GM12878 (cell line): Measurements from ENCODE around the gene CRYAB. TPM values are rescaled to one million over a fixed set of nuclear protein-coding genes. Genes with fewer than 3 reads are reported as not detected.
"Not testable (repeated sequence)": the region's sequence is repeated elsewhere in the genome, so short reads cannot be mapped to it uniquely, and the experiment has no call there.

ENCODE experiments used
- ATAC-seq: fragments of 200-7000 bp; cut with Tn5 transposase; 3 replicates; pipeline ENCODE4 v1.9.1; 2020; ENCODE audit warnings: mild to moderate bottlenecking, moderate library complexity
- BruUV-seq: library from RNA; stranded (reverse); fragments of 400-500 nt; replicated peaks from 2 replicates; lab custom pipeline; 2021; lab: Mats Ljungman, UMichigan
- CTCF ChIA-PET: fragments of 300-600 bp; sonication (Branson Sonifier 250); formaldehyde crosslinking; extraction: SDS; loops from one replicate; lab custom pipeline; 2021; ENCODE audit warnings: inconsistent platforms; lab: Yijun Ruan, JAX
- POLR2A ChIA-PET: fragments of 350-600 bp; formaldehyde crosslinking; extraction: SDS; loops from one replicate; lab custom pipeline; 2021; ENCODE audit warnings: inconsistent platforms; lab: Charles Lee
- RAD21 ChIA-PET: fragments of 300-600 bp; sonication (Branson Sonifier 250); formaldehyde crosslinking; loops from one replicate; lab custom pipeline; 2023; ENCODE audit warnings: antibody characterized with exemption; ENCODE audit not compliant: unreplicated experiment; lab: Charles Lee
- SMC1A ChIA-PET: fragments of 300-600 bp; sonication (Branson Sonifier 250); formaldehyde crosslinking; loops from one replicate; lab custom pipeline; 2023; ENCODE audit not compliant: unreplicated experiment, uncharacterized antibody; lab: Charles Lee
- DNase-seq: peaks from one replicate; pipeline ENCODE4 v3.0.0-alpha.2; 2011; ENCODE audit warnings: low read depth, low spot score
- FAIRE-seq: peaks from 3 replicates; lab custom pipeline; 2011; peaks lifted over from hg19 to GRCh38; lab: Jason Lieb, UNC
- H2AFZ ChIP-seq: 2 replicates; pipeline ENCODE4 v1.6.0; 2011; ENCODE audit warnings: low read depth, low read length, control low read depth; ENCODE audit not compliant: control insufficient read depth
- H3K27ac ChIP-seq: 2 replicates; pipeline ENCODE4 v1.5.1; 2011; ENCODE audit warnings: control low read depth; ENCODE audit not compliant: control insufficient read depth, insufficient read depth
- H3K27me3 ChIP-seq, 2 experiments: replicated peaks in 1 of 2; 2 replicates each; pipeline versions ENCODE4 v1.6.0 to v1.6.1; 2011; ENCODE audit warnings: low read length in 1 of 2; ENCODE audit not compliant: control insufficient read depth in 2 of 2, insufficient read depth in 2 of 2
- H3K36me3 ChIP-seq, 2 experiments: 2 replicates each; pipeline ENCODE4 v1.5.1; 2011; ENCODE audit warnings: low read length in 1 of 2; ENCODE audit not compliant: control insufficient read depth in 2 of 2, insufficient read depth in 2 of 2
- H3K4me1 ChIP-seq: 2 replicates; pipeline ENCODE4 v1.6.1; 2011; ENCODE audit warnings: mild to moderate bottlenecking, low read length, moderate library complexity, mixed read lengths; ENCODE audit not compliant: control insufficient read depth, insufficient read depth
- H3K4me2 ChIP-seq: 2 replicates; pipeline ENCODE4 v1.6.0; 2011; ENCODE audit warnings: control low read depth; ENCODE audit not compliant: control insufficient read depth, insufficient read depth
- H3K4me3 ChIP-seq: fragments of 200-600 bp; sonication (generic); 2 replicates; pipeline ENCODE4 v1.5.1; 2016
- H3K79me2 ChIP-seq: 2 replicates; pipeline ENCODE4 v1.6.0; 2011; ENCODE audit warnings: low read length; ENCODE audit not compliant: control insufficient read depth, insufficient read depth
- H3K9ac ChIP-seq: 2 replicates; pipeline ENCODE4 v1.8.0; 2011; ENCODE audit warnings: low read length, control low read depth, mixed read lengths; ENCODE audit not compliant: control insufficient read depth, insufficient read depth
- H3K9me3 ChIP-seq: replicated peaks from 3 replicates; pipeline ENCODE4 v1.5.1; 2011; ENCODE audit warnings: mild to moderate bottlenecking, low read length; ENCODE audit not compliant: control insufficient read depth, insufficient read depth
- H4K20me1 ChIP-seq: 2 replicates; pipeline ENCODE4 v1.6.0; 2011; ENCODE audit not compliant: control insufficient read depth, insufficient read depth
- EP300 ChIP-seq, 2 experiments: fragments of 150-350 bp in 1 of 2; IDR thresholded peaks; 2 replicates each; pipeline ENCODE4 v1.6.1; 2011 to 2012; ENCODE audit warnings: low read depth in 2 of 2, low read length in 2 of 2, borderline replicate concordance in 1 of 2, improper control_type of control experiment in 1 of 2, inconsistent platforms in 1 of 2; ENCODE audit not compliant: control insufficient read depth in 1 of 2
- HDAC2 ChIP-seq: fragments of 200-600 bp; sonication (generic); IDR thresholded peaks from 2 replicates; pipeline ENCODE4 v1.6.1; 2017
- HSF1 ChIP-seq: fragments of 150-350 bp; IDR thresholded peaks from 2 replicates; pipeline ENCODE4 v1.6.1; 2014; ENCODE audit warnings: mild to moderate bottlenecking, low read depth, low read length
- KDM1A ChIP-seq: fragments of 200-600 bp; sonication (generic); IDR thresholded peaks from 2 replicates; pipeline ENCODE4 v1.6.1; 2016; ENCODE audit warnings: borderline replicate concordance
- LARP7 ChIP-seq: fragments of 450-650 bp; IDR thresholded peaks from 2 replicates; pipeline ENCODE4 v1.6.1; 2017; ENCODE audit warnings: mild to moderate bottlenecking
- MYC ChIP-seq: IDR thresholded peaks from 2 replicates; pipeline ENCODE4 v1.6.1; 2011; ENCODE audit warnings: mild to moderate bottlenecking, low read length, moderate library complexity, inconsistent platforms; ENCODE audit not compliant: insufficient read depth, insufficient replicate concordance, insufficient read length, severe bottlenecking
- SMAD5 ChIP-seq: IDR thresholded peaks from 2 replicates; pipeline ENCODE4 v1.6.1; 2016; ENCODE audit warnings: antibody characterized with exemption, low read depth
- TAF1 ChIP-seq: IDR thresholded peaks from 2 replicates; pipeline ENCODE4 v1.6.1; 2011; ENCODE audit warnings: mild to moderate bottlenecking, low read depth, low read length, borderline replicate concordance
- ZBED1 ChIP-seq: IDR thresholded peaks from 2 replicates; pipeline ENCODE4 v1.6.1; 2016; ENCODE audit warnings: borderline replicate concordance
- ZBTB11 ChIP-seq: fragments of 450-650 bp; formaldehyde crosslinking; IDR thresholded peaks from 2 replicates; pipeline ENCODE4 v1.5.0; 2022; ENCODE audit warnings: mild to moderate bottlenecking, missing genetic modification characterization
- ZNF207 ChIP-seq: fragments of 450-650 bp; IDR thresholded peaks from 2 replicates; pipeline ENCODE4 v1.6.1; 2014; ENCODE audit warnings: antibody characterized with exemption, mild to moderate bottlenecking, borderline replicate concordance
- WGBS: methylation state at CpG from one replicate; pipeline ENCODE4 v1.1.6; 2016; ENCODE audit warnings: low lambda C conversion rate; ENCODE audit not compliant: insufficient replicate concordance, insufficient coverage; ENCODE audit errors: missing lambda C conversion rate; 5-methylcytosine and 5-hydroxymethylcytosine counted together
- in situ Hi-C: fragments of 300-500 bp; cut with MboI; formaldehyde crosslinking; loops from 9 replicates; pipeline ENCODE4 v1.14.3; 2018; ENCODE audit warnings: mixed read lengths
- intact Hi-C: fragments of 100-400 bp; cut with micrococcal nuclease; formaldehyde crosslinking; loops from one replicate; pipeline ENCODE4 v1.14.2; 2022; ENCODE audit not compliant: unreplicated experiment
- polyA plus RNA-seq, 11 experiments: library from polyadenylated mRNA; depleted of rRNA in 4 of 11; unstranded in 6 of 11; stranded (reverse) in 5 of 11; fragments of >200 nt; fragmentation: Nextera tagmentation in 4 of 11; fragmentation: Illumina TruSeq in 1 of 11; extraction: Ambion mirVana in 4 of 11; extraction: Trizol in 1 of 11; gene quantifications; 1 replicate in 1 of 11; 2 replicates in 10 of 11; pipeline versions ENCODE4 v1.2.1 to v1.2.3, GENCODE V29; 2011 to 2016; ENCODE audit warnings: inconsistent platforms in 2 of 11, missing spikeins in 2 of 11, low read depth in 1 of 11
- total RNA-seq, 4 experiments: library from RNA; depleted of rRNA in 3 of 4; stranded (reverse); fragments of >200 nt in 3 of 4; fragmentation: Illumina TruSeq in 1 of 4; extraction: Trizol in 1 of 4; gene quantifications; 2 replicates each; pipeline versions ENCODE4 v1.2.1 to v1.2.3, GENCODE V29; 2013 to 2021

Gene CRYAB
- total and polyA plus RNA-seq, 10 of the 15 experiments (the other 5 are each of a cell fraction or from before 2014, with no cell fraction given), result 0.72 to 1.0 TPM; not detected in 8

- intact Hi-C loops (loop anchor here (10.0 kb wide), 1 partner anchor 242 kb away; the partner anchor contains the start of gene BCO2), in situ Hi-C loops (loop anchor here (10.0 kb wide), 1 partner anchor 342 kb away; no protein-coding TSS in a partner anchor)
- ChIA-PET CTCF (interaction anchor here (0.6 to 9.2 kb wide), 5 partner anchors 14 to 244 kb away, joined by 3 to 180 read pairs (median 6); partner anchors contain the start of gene C11orf52), SMC1A (interaction anchor here (1.3 to 4.5 kb wide), 2 partner anchors 49 to 60 kb away, joined by 3 to 30 read pairs; no protein-coding TSS in a partner anchor), RAD21 (interaction anchor here (10.8 kb wide), 1 partner anchor 47 kb away, joined by 109 read pairs; no protein-coding TSS in a partner anchor), POLR2A (interaction anchor here (0.7 kb wide), 1 partner anchor 142 kb away, joined by 3 read pairs; no protein-coding TSS in a partner anchor)
- not testable (repeated sequence) for H4K20me1 ChIP-seq, H3K4me2 ChIP-seq, FAIRE-seq, H3K79me2 ChIP-seq, H3K4me3 ChIP-seq, H3K9me3 ChIP-seq, H3K27me3 ChIP-seq, ATAC-seq, BruUV-seq, H3K9ac ChIP-seq, H3K36me3 ChIP-seq, DNase-seq, H3K27ac ChIP-seq, H2AFZ ChIP-seq
- 80% methylated on average over 14 of the region's 14 CpGs for WGBS
- H3K4me1 ChIP-seq, result peaks cover 14% of the 10 kb centered on the region
Measured at GRCh38 chr11:111933176-111933575, 21.6 kb upstream of the CRYAB start.

- intact Hi-C loops (loop anchor here (10.0 kb wide), 1 partner anchor 242 kb away; the partner anchor contains the start of gene BCO2), in situ Hi-C loops (loop anchor here (10.0 kb wide), 1 partner anchor 342 kb away; no protein-coding TSS in a partner anchor)
- 40% methylated on average over 2 of the region's 2 CpGs for WGBS
- Histone ChIP-seq H4K20me1 (no peaks in the 10 kb centered on the region), H3K36me3 (no peaks in the 10 kb centered on the region), H3K79me2 (no peaks in the 10 kb centered on the region), H3K4me2 (no peak overlapping the region), H3K9ac (no peak overlapping the region), H3K4me1 (peaks cover 9% of the 10 kb centered on the region), H3K27ac (no peak overlapping the region), H2AFZ (no peak overlapping the region), H3K9me3 (no peaks in the 10 kb centered on the region), H3K27me3 (0 out of 4 replicates have a peak, but pooled peaks cover 0 to under 1% of the 10 kb centered on the region in 2 experiments), H3K4me3 (no peak overlapping the region)
- DNase-seq (no peak), ATAC-seq (no peak), FAIRE-seq (no peak)
- RAD21 ChIA-PET, result interaction anchor here (0.9 to 10.8 kb wide), 8 partner anchors 14 to 348 kb away, joined by 3 to 109 read pairs (median 4); partner anchors contain the start of genes SDHD and TIMM8B
- POLR2A ChIA-PET, result interaction anchor here (0.6 kb wide), 1 partner anchor 59 kb away, joined by 3 read pairs; no protein-coding TSS in a partner anchor
- SMC1A ChIA-PET, result interaction anchor here (1.1 to 4.5 kb wide), 5 partner anchors 12 to 50 kb away, joined by 3 to 30 read pairs (median 4); no protein-coding TSS in a partner anchor
- CTCF ChIA-PET, result interaction anchor here (0.6 to 9.2 kb wide), 14 partner anchors 9 to 1528 kb away, joined by 3 to 180 read pairs (median 4); partner anchors contain the start of gene C11orf52
- BruUV-seq, result no TSS peak
- TF ChIP-seq MYC, result no peak
- TF ChIP-seq ZBTB11 (CRISPR knock-in tag), result no peak
- TF ChIP-seq ZBED1, result no peak
- TF ChIP-seq LARP7, result no peak
- no peak for TF ChIP-seq ZNF207
- no peak for TF ChIP-seq SMAD5
- TF ChIP-seq HDAC2, result no peak
- TF ChIP-seq TAF1, result no peak
- TF ChIP-seq HSF1, result no peak
- TF ChIP-seq KDM1A, result no peak
- no peak for TF ChIP-seq EP300 (IDR thresholded peaks at IDR 0.05; ENCODE audit: borderline replicate concordance in 1 of 2, control insufficient read depth in 1 of 2, low read depth in 2 of 2, low read length in 2 of 2)
Measured at GRCh38 chr11:111932611-111932950, 21.0 kb upstream of the CRYAB start.
